ENCODE data around the gene LGI4.
"Not testable (repeated sequence)": the region's sequence is repeated elsewhere in the genome, so short reads cannot be mapped to it uniquely, and the experiment has no call there.

Gene LGI4

GRCh38 chr19:35160629-35161433 is 26.0 kb upstream of the LGI4 start:
- DNase-seq (ENCODE audit: low spot score) = no peak

- DNase-seq (ENCODE audit: low spot score) = no peak
These were observed 24.7 kb upstream of the LGI4 start for GRCh38 chr19:35159606-35160005.

GRCh38 chr19:35157431-35157830 is 22.6 kb upstream of the LGI4 start:
- DNase-seq (ENCODE audit: low spot score) = no peak

- DNase-seq (ENCODE audit: low spot score) = no peak
These were observed 21.8 kb upstream of the LGI4 start for GRCh38 chr19:35156673-35157014.

- no peak for DNase-seq (ENCODE audit: low spot score)
These were observed 21.3 kb upstream of the LGI4 start for GRCh38 chr19:35155981-35156672.

GRCh38 chr19:35155441-35155840 is 20.6 kb upstream of the LGI4 start:
- DNase-seq (ENCODE audit: low spot score) = no peak

GRCh38 chr19:35154525-35155406 is 19.9 kb upstream of the LGI4 start, which contains the start of gene FXYD5:
FXYD5 (plus strand) TSS chr19:35154735; CDS start chr19:35155551, 816 bp downstream.
- no peak for DNase-seq (ENCODE audit: low spot score)

GRCh38 chr19:35153701-35154524 is 19.1 kb upstream of the LGI4 start:
- no peak for DNase-seq (ENCODE audit: low spot score)

- not testable (repeated sequence) for DNase-seq (ENCODE audit: low spot score)
These were observed 18.3 kb upstream of the LGI4 start for GRCh38 chr19:35153129-35153522.

GRCh38 chr19:35151273-35152065 is 16.6 kb upstream of the LGI4 start:
- no peak for DNase-seq (ENCODE audit: low spot score)

GRCh38 chr19:35150445-35150844 is 15.6 kb upstream of the LGI4 start:
- DNase-seq (ENCODE audit: low spot score) = no peak

- DNase-seq (ENCODE audit: low spot score) = no peak
These were observed 14.6 kb upstream of the LGI4 start for GRCh38 chr19:35149463-35149862.

GRCh38 chr19:35146746-35147459 is 12.0 kb upstream of the LGI4 start:
- DNase-seq (ENCODE audit: low spot score) = no peak

GRCh38 chr19:35144600-35145436 is 10.0 kb upstream of the LGI4 start:
- DNase-seq (ENCODE audit: low spot score) = no peak

GRCh38 chr19:35144259-35144599 is 9.4 kb upstream of the LGI4 start:
- DNase-seq (ENCODE audit: low spot score) = no peak

GRCh38 chr19:35143818-35144217 is 9.0 kb upstream of the LGI4 start:
- no peak for DNase-seq (ENCODE audit: low spot score)

GRCh38 chr19:35143231-35143715 is 8.4 kb upstream of the LGI4 start, which contains the start of gene FXYD7:
FXYD7 (plus strand) TSS chr19:35143255; CDS start chr19:35143334, 79 bp downstream.
- DNase-seq (ENCODE audit: low spot score) = no peak

GRCh38 chr19:35142606-35143230 is 7.9 kb upstream of the LGI4 start:
- no peak for DNase-seq (ENCODE audit: low spot score)
